ENCODE data around the gene ZBTB7A. TPM values are rescaled to one million over a fixed set of nuclear protein-coding genes. Genes with fewer than 3 reads are reported as not detected.

Gene ZBTB7A
- total RNA-seq, 2 donors from 2014 or later = 30.9 to 31.3 TPM

- no peaks in the 10 kb centered on the region for H3K36me3 ChIP-seq (replicated peaks in 1 of 2; ENCODE audit: insufficient read depth in 1 of 2, low read depth in 2 of 2)
- DNase-seq (peak in 1 of 4 donors; percentile 37), ATAC-seq (no peak)
- intact Hi-C loops (cut with DNase I) = no loop called here
- TF ChIP-seq POLR2A (IDR thresholded peaks at IDR 0.05) (no peak), CTCF (IDR thresholded peaks at IDR 0.05) (no peak)
- 64% methylated on average over 19 of the region's 19 CpGs; no CpG with 5 or more reads in 1 of the 2 donors for WGBS, 2 donors
- H3K27me3 ChIP-seq = no peaks in the 10 kb centered on the region
- peak overlapping the region; percentile 68 to 97 (median 93) for H3K27ac ChIP-seq
- H3K4me3 ChIP-seq = no peak overlapping the region
- H3K4me1 ChIP-seq = peaks cover 68% of the 10 kb centered on the region
- H3K9me3 ChIP-seq = no peaks in the 10 kb centered on the region
Measured at GRCh38 chr19:4059453-4059871, 7.2 kb downstream of the ZBTB7A start.

- WGBS, 2 donors = 59 to 75% methylated on average over 8 to 27 of the region's 30 CpGs
Measured at GRCh38 chr19:4058693-4059452, 7.8 kb downstream of the ZBTB7A start.

GRCh38 chr19:4057931-4058692 is 8.6 kb downstream of the ZBTB7A start:
- TF ChIP-seq POLR2A (IDR thresholded peaks at IDR 0.05) = peak in 2 of 3 donors; percentile 44 to 51
- TF ChIP-seq CTCF (IDR thresholded peaks at IDR 0.05) = no peak
- ATAC-seq (peak; percentile 37), DNase-seq (peak; percentile 65 to 83 (median 75))
- WGBS, 2 donors = 53 to 55% methylated on average over 6 to 21 of the region's 22 CpGs
- intact Hi-C loops (cut with DNase I) = no loop called here
- no peak overlapping the region for H3K4me3 ChIP-seq
- H3K27ac ChIP-seq = peak overlapping the region; percentile 68 to 97 (median 93)
- no peaks in the 10 kb centered on the region for H3K27me3 ChIP-seq
- H3K9me3 ChIP-seq = no peaks in the 10 kb centered on the region
- peaks cover 0 to 10% of the 10 kb centered on the region in 2 donors for H3K36me3 ChIP-seq (replicated peaks in 1 of 2; ENCODE audit: insufficient read depth in 1 of 2, low read depth in 2 of 2)
- peaks cover 62% of the 10 kb centered on the region for H3K4me1 ChIP-seq

More at GRCh38 chr19:4058693-4059452, 7.8 kb downstream of the ZBTB7A start:
- no peak for TF ChIP-seq CTCF (IDR thresholded peaks at IDR 0.05)
- no peak for TF ChIP-seq POLR2A (IDR thresholded peaks at IDR 0.05)
- Histone ChIP-seq H3K4me3 (no peak overlapping the region), H3K36me3 (replicated peaks in 1 of 2; ENCODE audit: insufficient read depth in 1 of 2, low read depth in 2 of 2) (peaks cover 0 to 3% of the 10 kb centered on the region in 2 donors), H3K27me3 (no peaks in the 10 kb centered on the region), H3K9me3 (no peaks in the 10 kb centered on the region), H3K4me1 (peaks cover 62% of the 10 kb centered on the region), H3K27ac (peak overlapping the region; percentile 68 to 97 (median 93))
- intact Hi-C loops (cut with DNase I) = no loop called here
- ATAC-seq (no peak), DNase-seq (no peak)

GRCh38 chr19:4055209-4055552 is 11.5 kb downstream of the ZBTB7A start:
- Histone ChIP-seq H3K27ac (no peak overlapping the region), H3K4me1 (peaks cover 51% of the 10 kb centered on the region), H3K36me3 (replicated peaks in 1 of 2; ENCODE audit: insufficient read depth in 1 of 2, low read depth in 2 of 2) (peaks cover 0 to 12% of the 10 kb centered on the region in 2 donors), H3K4me3 (no peak overlapping the region), H3K27me3 (no peaks in the 10 kb centered on the region), H3K9me3 (no peaks in the 10 kb centered on the region)
- ATAC-seq = no peak
- no peak for TF ChIP-seq POLR2A (IDR thresholded peaks at IDR 0.05)
- TF ChIP-seq CTCF (IDR thresholded peaks at IDR 0.05) = no peak
- intact Hi-C loops (cut with DNase I) = no loop called here
- 95 to 96% methylated on average over 20 of the region's 20 CpGs for WGBS, 2 donors
- no peak for DNase-seq
